Measurements from ENCODE around the gene LCORL. TPM values are rescaled to one million over a fixed set of nuclear protein-coding genes. Genes with fewer than 3 reads are reported as not detected.

The LCORL gene
- total RNA-seq (1 to 10 TPM; 7.2 to 8.1 (median 7.5) TPM), polyA plus RNA-seq (1.6 TPM)
- long read RNA-seq, donor 1, full-length matches to known transcripts = 2 of 8 reads
- long read RNA-seq, donor 1, partial matches to known transcripts = 1 of 8 reads
- long read RNA-seq, donor 1, other reads (novel, unspliced or antisense) = 5 of 8 reads
- long read RNA-seq, donor 2 = 0 reads
- long read RNA-seq, donor 3, full-length matches to known transcripts = 8 of 15 reads
- long read RNA-seq, donor 3, partial matches to known transcripts = 2 of 15 reads
- long read RNA-seq, donor 3, other reads (novel, unspliced or antisense) = 5 of 15 reads
- long read RNA-seq, donor 4, full-length matches to known transcripts = 2 of 3 reads
- long read RNA-seq, donor 4, partial matches to known transcripts = 0 of 3 reads
- long read RNA-seq, donor 4, other reads (novel, unspliced or antisense) = 1 of 3 reads

DNA sequence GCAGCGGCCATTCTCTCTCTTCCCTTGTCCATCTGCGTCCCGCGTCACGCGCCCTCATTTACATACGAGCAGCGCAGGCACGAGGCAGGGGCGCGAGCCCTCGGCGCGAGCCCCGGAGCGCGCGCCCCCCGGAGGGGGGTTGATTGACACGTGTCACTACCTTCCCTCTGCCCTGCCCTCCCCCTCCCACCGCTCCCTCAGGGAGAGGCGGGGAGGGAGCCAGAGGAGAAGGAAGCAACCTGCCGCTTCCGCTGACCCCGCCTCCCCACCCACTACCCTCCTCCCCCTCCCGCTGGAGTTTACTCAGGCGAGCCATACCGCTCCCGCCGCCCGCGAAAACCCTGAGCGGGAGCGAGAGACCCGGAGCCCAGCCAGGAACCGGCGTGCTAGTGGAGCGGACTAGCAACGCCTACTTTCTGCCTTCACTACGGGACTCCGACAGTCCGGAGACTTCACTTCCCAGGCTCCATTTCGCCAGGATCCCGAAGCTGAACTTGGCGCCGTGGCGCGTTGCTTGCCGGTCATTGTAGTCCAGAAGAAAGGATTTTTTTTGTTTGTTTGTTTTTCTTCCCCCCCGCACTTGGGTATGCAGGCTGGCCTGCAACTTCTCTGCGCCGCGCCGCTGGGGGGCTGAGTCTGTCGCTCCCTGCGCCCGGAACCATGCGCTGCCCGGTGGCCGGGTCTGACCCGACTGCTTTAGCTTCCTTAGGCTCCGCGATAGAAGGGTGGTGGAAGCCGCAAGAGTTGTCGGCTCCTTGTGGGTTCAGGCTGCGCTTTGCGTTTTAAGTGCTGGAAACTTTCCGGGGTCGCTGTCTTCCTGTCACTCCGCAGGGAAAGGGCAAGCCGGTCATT is at the start of gene LCORL:
TSS of gene LCORL (minus strand) at position 36 of the 852 bp plus-strand sequence. CDS start at position 32, 4 bp downstream.
- H3K27ac ChIP-seq (ENCODE audit: low read length) = peak within 1 kb of the TSS; percentile 90
- peak; percentile 94 to 97 (median 96) for DNase-seq
- intact Hi-C loops (cut with DNase I) = loop anchor here in 1 of 4 donors (10.0 kb wide), 1 partner anchor 207 kb away; the partner anchor contains the start of genes DCAF16 and NCAPG
- no peaks in the 10 kb centered on the region for H3K9me3 ChIP-seq (ENCODE audit: control insufficient read depth, low read length)
- H3K4me3 ChIP-seq (ENCODE audit: low read length) = peak within 1 kb of the TSS; percentile 96
- peaks cover 3% of the 10 kb centered on the region for H3K4me1 ChIP-seq (ENCODE audit: control insufficient read depth, insufficient read depth, low read length)
- ATAC-seq = peak; percentile 96
- under 1% methylated on average over 70 of the region's 71 CpGs for WGBS
- no peaks in the 10 kb centered on the region for H3K27me3 ChIP-seq (ENCODE audit: control insufficient read depth, insufficient read depth)

DNA sequence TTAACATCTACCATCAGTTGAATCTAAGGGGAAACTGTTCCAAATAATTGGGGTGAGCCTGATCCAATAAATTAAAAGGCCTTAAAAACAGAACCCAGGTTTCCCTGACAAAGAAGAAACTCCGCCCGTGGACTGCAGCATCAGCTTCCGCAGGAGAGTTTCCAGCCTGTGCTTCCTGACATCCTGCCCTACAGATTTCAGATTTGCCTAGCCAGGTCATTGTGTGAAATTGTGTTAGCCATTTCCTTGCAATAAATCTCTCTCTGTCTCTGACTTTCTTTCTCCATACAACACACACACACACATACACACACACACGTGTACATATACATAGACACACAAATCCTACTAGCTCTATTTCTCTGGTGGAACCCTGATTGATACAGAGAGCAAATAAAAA is 48.3 kb upstream of the LCORL start:
- Histone ChIP-seq H3K27me3 (ENCODE audit: control insufficient read depth, insufficient read depth) (no peaks in the 10 kb centered on the region), H3K27ac (ENCODE audit: low read length) (no peak overlapping the region), H3K4me3 (ENCODE audit: low read length) (no peak overlapping the region), H3K4me1 (ENCODE audit: control insufficient read depth, insufficient read depth, low read length) (peaks cover 2% of the 10 kb centered on the region), H3K9me3 (ENCODE audit: control insufficient read depth, low read length) (no peaks in the 10 kb centered on the region)
- no peak for DNase-seq
- intact Hi-C loops (cut with DNase I) = no loop called here
- WGBS = 61% methylated on average over 4 of the region's 4 CpGs
- ATAC-seq = no peak

DNA sequence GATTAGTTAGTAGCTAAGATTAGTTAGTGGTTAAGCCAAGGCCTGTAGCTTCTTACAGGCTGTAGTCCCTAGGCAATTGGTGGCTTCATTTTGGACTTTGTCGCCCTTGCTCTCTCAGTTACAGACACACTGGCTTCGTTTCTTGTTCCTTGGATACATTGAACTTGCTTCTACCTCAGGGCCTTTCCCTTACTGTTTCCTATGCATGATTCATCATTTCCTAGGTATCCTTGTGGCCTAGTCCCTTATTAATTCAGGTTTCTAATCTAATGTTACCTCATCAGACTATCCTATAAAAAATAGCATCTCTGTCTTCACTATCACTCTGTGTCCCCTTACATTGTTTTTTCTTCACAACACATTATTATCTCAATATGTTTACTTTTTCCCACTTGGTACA is 45.5 kb upstream of the LCORL start:
- H3K4me1 ChIP-seq (ENCODE audit: control insufficient read depth, insufficient read depth, low read length) = peaks cover 2% of the 10 kb centered on the region
- H3K9me3 ChIP-seq (ENCODE audit: control insufficient read depth, low read length) = no peaks in the 10 kb centered on the region
- 79% methylated on average over 2 of the region's 2 CpGs for WGBS
- no peak for DNase-seq
- intact Hi-C loops (cut with DNase I) = no loop called here
- no peak overlapping the region for H3K4me3 ChIP-seq (ENCODE audit: low read length)
- no peak for ATAC-seq
- no peaks in the 10 kb centered on the region for H3K27me3 ChIP-seq (ENCODE audit: control insufficient read depth, insufficient read depth)
- H3K27ac ChIP-seq (ENCODE audit: low read length) = no peak overlapping the region

DNA sequence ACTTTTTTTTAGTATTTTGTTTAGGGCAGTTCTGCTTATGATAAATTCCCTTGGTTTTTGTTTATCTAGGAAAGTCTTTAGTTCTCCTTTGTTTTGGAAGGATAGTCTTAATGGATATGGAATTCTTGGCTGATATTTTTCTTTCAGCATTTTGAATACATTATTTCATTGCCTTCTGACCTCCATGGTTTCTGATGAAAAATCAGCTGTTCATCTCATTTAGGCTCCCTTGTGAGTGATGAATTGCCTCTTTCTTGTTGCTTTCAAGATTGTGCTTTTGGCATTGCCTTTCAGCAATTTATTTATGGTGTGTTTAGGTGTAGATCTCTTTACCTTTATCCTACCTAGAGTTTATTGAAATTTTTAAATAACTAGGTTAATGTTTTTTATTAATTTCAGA is 41.5 kb upstream of the LCORL start:
- DNase-seq (no peak), ATAC-seq (no peak)
- Histone ChIP-seq H3K27me3 (ENCODE audit: control insufficient read depth, insufficient read depth) (no peaks in the 10 kb centered on the region), H3K4me3 (ENCODE audit: low read length) (no peak overlapping the region), H3K9me3 (ENCODE audit: control insufficient read depth, low read length) (no peaks in the 10 kb centered on the region), H3K4me1 (ENCODE audit: control insufficient read depth, insufficient read depth, low read length) (no peaks in the 10 kb centered on the region), H3K27ac (ENCODE audit: low read length) (no peak overlapping the region)
- intact Hi-C loops (cut with DNase I) = no loop called here

DNA sequence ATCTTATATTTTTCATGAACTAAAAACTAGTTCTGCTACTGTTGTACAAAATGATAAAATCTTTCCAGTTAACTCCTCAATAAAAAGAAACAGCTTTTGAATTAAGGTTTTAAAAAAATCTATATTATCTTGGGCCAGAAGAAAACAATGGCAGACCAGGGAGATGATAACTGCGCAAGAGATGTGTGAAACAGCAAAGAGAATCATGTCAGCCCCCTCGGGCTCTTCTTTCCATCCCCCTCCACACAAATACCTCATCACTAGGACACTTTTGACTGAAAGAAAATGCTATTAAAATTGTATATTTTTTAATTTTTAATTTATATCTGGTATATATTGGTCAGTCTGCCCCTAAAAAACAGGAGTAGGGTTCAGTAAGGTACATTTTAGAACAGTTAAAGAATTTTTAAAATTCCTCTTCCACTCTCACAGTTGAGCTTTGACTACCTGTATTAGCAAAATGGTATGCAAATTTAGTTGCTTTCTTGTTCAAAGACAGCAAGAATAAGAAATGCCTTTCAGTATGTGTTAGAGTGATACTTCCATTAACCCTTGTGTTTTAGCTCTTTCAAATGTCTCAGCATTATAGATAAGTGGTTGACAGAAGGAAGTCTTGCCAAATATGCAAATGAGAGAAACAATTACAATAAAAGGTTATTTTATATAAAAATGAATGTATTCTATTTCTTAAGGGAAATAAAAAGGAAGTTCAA is 36.4 kb upstream of the LCORL start:
- DNase-seq (no peak), ATAC-seq (no peak)
- Histone ChIP-seq H3K27ac (ENCODE audit: low read length) (no peak overlapping the region), H3K27me3 (ENCODE audit: control insufficient read depth, insufficient read depth) (no peaks in the 10 kb centered on the region), H3K9me3 (ENCODE audit: control insufficient read depth, low read length) (no peaks in the 10 kb centered on the region), H3K4me3 (ENCODE audit: low read length) (no peak overlapping the region), H3K4me1 (ENCODE audit: control insufficient read depth, insufficient read depth, low read length) (no peaks in the 10 kb centered on the region)
- WGBS = 58% methylated on average over 2 of the region's 2 CpGs
- intact Hi-C loops (cut with DNase I) = no loop called here

DNA sequence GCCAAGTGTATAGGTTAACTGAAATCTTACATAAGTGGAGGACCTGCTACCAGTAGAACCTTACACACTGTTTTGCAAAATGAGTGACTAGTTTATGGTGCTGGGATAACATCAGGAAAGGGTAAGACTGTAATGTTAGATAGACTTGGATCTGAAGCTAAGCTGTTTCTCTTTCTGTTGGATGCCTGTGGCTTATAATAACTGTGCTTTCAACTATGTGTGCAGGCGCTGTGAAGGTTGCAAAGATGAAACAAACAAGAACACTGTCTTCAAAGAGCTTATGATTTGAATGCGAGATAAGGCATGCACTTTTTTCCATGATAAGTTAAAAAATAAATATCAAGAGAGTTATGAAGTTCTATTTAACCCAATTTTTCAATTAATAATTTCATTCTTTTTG is 34.5 kb upstream of the LCORL start:
- 94% methylated on average over 2 of the region's 2 CpGs for WGBS
- H3K4me3 ChIP-seq (ENCODE audit: low read length) = no peak overlapping the region
- H3K9me3 ChIP-seq (ENCODE audit: control insufficient read depth, low read length) = no peaks in the 10 kb centered on the region
- no peak for DNase-seq
- no peaks in the 10 kb centered on the region for H3K4me1 ChIP-seq (ENCODE audit: control insufficient read depth, insufficient read depth, low read length)
- ATAC-seq = no peak
- no peak overlapping the region for H3K27ac ChIP-seq (ENCODE audit: low read length)
- no peaks in the 10 kb centered on the region for H3K27me3 ChIP-seq (ENCODE audit: control insufficient read depth, insufficient read depth)
- intact Hi-C loops (cut with DNase I) = no loop called here

DNA sequence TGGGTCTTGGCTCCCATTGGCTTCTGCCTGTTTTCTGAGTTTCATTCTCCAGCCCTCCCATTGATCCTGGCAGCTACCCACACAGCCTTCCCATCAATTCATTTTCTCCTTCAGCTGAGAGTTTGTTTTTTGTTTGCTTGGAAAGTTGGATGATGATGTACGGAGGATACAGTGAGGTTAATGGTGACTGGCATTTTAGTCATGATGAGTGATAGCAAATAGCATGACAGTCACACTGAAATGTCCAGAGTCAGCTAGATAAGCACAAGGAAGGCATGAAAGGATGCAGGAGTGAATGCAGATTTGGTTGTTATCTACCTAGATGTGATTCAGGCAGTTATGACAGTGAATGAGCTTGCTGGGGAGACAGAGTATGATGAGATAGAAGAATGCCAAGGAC is 30.6 kb upstream of the LCORL start:
- Histone ChIP-seq H3K27me3 (ENCODE audit: control insufficient read depth, insufficient read depth) (no peaks in the 10 kb centered on the region), H3K27ac (ENCODE audit: low read length) (no peak overlapping the region), H3K4me3 (ENCODE audit: low read length) (no peak overlapping the region), H3K4me1 (ENCODE audit: control insufficient read depth, insufficient read depth, low read length) (no peaks in the 10 kb centered on the region), H3K9me3 (ENCODE audit: control insufficient read depth, low read length) (no peaks in the 10 kb centered on the region)
- DNase-seq (no peak), ATAC-seq (no peak)
- intact Hi-C loops (cut with DNase I) = no loop called here
- WGBS = 86% methylated on average over 1 of the region's 1 CpG

DNA sequence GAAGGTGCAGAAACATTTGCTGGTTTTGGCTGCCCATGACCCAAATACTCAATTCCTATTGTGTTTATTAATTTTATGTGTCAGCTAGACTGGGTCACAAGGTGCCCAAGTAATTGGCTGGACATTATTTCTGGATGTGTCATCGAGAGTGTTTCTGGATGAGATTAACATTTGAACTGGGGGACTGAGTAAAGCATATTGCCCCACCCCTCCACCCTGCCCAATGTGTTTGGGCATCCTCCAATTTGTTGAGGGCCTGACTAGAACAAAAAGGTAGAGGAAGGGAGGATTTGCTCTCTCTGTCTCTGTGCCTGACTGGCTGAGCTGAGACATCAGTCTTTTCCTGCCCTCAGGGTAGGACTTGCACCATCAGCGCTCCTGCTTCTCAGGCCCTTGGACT is 29.7 kb upstream of the LCORL start:
- Histone ChIP-seq H3K27ac (ENCODE audit: low read length) (no peak overlapping the region), H3K4me1 (ENCODE audit: control insufficient read depth, insufficient read depth, low read length) (no peaks in the 10 kb centered on the region), H3K4me3 (ENCODE audit: low read length) (no peak overlapping the region), H3K9me3 (ENCODE audit: control insufficient read depth, low read length) (no peaks in the 10 kb centered on the region), H3K27me3 (ENCODE audit: control insufficient read depth, insufficient read depth) (no peaks in the 10 kb centered on the region)
- 92% methylated on average over 2 of the region's 2 CpGs for WGBS
- ATAC-seq (no peak), DNase-seq (no peak)
- intact Hi-C loops (cut with DNase I) = no loop called here

DNA sequence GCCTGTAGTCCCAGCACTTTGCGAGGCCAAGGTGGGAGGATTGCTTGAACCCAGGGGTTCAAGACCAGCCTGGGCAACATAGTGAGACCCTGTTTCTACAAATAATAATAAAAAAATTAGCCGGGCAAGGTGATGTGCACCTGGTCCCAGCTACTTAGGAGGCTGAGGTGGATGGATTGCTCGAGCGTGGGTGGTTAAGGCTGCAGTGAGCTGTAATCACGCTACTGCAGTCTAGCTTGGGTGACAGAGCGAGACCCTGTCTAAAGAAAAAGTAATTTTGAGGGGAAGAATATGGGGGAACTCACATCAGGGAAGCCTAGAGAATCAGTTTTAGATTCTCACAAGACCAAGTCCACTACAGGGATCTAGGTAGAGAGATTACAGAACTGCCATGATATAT is 28.9 kb upstream of the LCORL start:
- H3K9me3 ChIP-seq (ENCODE audit: control insufficient read depth, low read length) = no peaks in the 10 kb centered on the region
- no peaks in the 10 kb centered on the region for H3K4me1 ChIP-seq (ENCODE audit: control insufficient read depth, insufficient read depth, low read length)
- H3K4me3 ChIP-seq (ENCODE audit: low read length) = no peak overlapping the region
- WGBS = 96% methylated on average over 6 of the region's 6 CpGs
- intact Hi-C loops (cut with DNase I) = no loop called here
- H3K27ac ChIP-seq (ENCODE audit: low read length) = no peak overlapping the region
- DNase-seq (no peak), ATAC-seq (no peak)
- H3K27me3 ChIP-seq (ENCODE audit: control insufficient read depth, insufficient read depth) = no peaks in the 10 kb centered on the region

DNA sequence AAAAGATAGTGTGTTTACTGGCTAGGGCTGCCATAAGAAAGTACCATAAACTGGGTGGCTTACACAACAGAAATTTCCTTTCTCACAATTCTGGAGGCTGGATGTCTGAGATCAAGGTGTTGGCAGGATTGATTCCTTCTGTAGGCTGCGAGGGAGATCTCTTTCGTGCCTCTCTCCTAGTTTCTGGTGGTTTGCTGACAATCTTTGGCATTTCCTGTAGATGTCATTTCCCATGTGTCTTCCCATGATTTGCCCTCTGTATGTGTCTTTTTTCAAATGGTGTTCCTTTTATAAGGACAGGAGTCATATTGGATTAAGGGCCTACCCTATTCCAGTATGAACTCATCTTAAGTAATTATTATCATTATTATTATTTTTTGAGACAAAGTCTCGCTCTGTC is 27.9 kb upstream of the LCORL start:
- Histone ChIP-seq H3K27me3 (ENCODE audit: control insufficient read depth, insufficient read depth) (no peaks in the 10 kb centered on the region), H3K4me3 (ENCODE audit: low read length) (no peak overlapping the region), H3K4me1 (ENCODE audit: control insufficient read depth, insufficient read depth, low read length) (no peaks in the 10 kb centered on the region), H3K27ac (ENCODE audit: low read length) (no peak overlapping the region), H3K9me3 (ENCODE audit: control insufficient read depth, low read length) (no peaks in the 10 kb centered on the region)
- ATAC-seq = no peak
- 72% methylated on average over 3 of the region's 3 CpGs for WGBS
- no peak for DNase-seq
- intact Hi-C loops (cut with DNase I) = no loop called here

DNA sequence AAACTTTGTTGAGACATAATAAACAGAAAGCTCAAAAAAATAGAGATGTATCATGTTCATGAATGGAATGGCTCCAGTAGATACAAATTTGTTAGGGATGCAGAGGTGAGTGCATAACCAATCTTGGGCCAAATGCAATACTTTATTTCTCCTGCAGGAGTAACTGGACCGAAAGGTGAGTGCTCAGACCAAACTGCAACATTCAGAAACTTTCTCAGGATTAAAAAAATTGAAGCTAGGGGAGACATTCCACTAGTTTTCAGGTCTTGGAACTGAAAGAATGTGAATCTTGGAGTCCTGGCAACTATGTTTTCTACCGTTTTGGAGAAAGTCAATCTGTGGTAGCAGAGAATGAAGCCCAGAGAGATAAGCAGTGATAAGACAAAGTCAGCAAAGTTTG is 21.2 kb upstream of the LCORL start:
- no peak for DNase-seq
- ATAC-seq = no peak
- H3K4me3 ChIP-seq (ENCODE audit: low read length) = no peak overlapping the region
- WGBS = 50% methylated on average over 2 of the region's 2 CpGs
- intact Hi-C loops (cut with DNase I) = no loop called here
- no peak overlapping the region for H3K27ac ChIP-seq (ENCODE audit: low read length)
- H3K4me1 ChIP-seq (ENCODE audit: control insufficient read depth, insufficient read depth, low read length) = no peaks in the 10 kb centered on the region
- no peaks in the 10 kb centered on the region for H3K9me3 ChIP-seq (ENCODE audit: control insufficient read depth, low read length)
- H3K27me3 ChIP-seq (ENCODE audit: control insufficient read depth, insufficient read depth) = no peaks in the 10 kb centered on the region
